ENCODE measurements around the gene VAMP1. TPM values are rescaled to one million over a fixed set of nuclear protein-coding genes. Genes with fewer than 3 reads are reported as not detected.

The VAMP1 gene
- total RNA-seq, 1 donor from 2014 or later = 14.0 TPM

DNA sequence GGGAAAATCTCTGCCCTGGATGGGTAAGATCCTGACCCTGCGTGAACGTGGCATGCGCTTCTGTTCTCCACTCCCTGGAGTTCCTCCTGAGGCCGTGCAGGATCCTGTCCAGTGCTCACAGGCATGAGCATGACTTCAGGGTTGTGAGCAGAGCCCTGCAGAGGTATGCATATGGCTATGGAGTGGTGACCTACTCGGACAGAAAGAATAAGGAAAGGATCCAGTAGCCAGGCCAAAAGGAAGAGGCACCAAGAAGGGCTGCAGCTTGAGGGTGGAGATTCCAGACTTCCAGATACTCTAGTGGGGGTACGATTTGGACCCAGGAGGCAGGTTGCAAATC is 46.5 kb downstream of the VAMP1 start:
- no peaks in the 10 kb centered on the region for H3K4me1 Mint-ChIP-seq (ENCODE audit: low read depth, unreplicated experiment)
- H3K4me3 Mint-ChIP-seq (ENCODE audit: unreplicated experiment) = peak overlapping the region; percentile 65
- TF ChIP-seq, protein P1, sequence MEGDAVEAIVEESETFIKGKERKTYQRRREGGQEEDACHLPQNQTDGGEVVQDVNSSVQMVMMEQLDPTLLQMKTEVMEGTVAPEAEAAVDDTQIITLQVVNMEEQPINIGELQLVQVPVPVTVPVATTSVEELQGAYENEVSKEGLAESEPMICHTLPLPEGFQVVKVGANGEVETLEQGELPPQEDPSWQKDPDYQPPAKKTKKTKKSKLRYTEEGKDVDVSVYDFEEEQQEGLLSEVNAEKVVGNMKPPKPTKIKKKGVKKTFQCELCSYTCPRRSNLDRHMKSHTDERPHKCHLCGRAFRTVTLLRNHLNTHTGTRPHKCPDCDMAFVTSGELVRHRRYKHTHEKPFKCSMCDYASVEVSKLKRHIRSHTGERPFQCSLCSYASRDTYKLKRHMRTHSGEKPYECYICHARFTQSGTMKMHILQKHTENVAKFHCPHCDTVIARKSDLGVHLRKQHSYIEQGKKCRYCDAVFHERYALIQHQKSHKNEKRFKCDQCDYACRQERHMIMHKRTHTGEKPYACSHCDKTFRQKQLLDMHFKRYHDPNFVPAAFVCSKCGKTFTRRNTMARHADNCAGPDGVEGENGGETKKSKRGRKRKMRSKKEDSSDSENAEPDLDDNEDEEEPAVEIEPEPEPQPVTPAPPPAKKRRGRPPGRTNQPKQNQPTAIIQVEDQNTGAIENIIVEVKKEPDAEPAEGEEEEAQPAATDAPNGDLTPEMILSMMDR (IDR thresholded peaks at IDR 0.05; ENCODE audit: partially characterized antibody, unreplicated experiment) = no peak
- H3K27me3 Mint-ChIP-seq (ENCODE audit: unreplicated experiment) = peaks cover 3% of the 10 kb centered on the region
- no peaks in the 10 kb centered on the region for H3K36me3 Mint-ChIP-seq (ENCODE audit: unreplicated experiment)
- H3K9me3 Mint-ChIP-seq (ENCODE audit: unreplicated experiment) = no peaks in the 10 kb centered on the region
- DNase-seq = no peak
- H3K27ac Mint-ChIP-seq (ENCODE audit: unreplicated experiment) = no peak overlapping the region

DNA sequence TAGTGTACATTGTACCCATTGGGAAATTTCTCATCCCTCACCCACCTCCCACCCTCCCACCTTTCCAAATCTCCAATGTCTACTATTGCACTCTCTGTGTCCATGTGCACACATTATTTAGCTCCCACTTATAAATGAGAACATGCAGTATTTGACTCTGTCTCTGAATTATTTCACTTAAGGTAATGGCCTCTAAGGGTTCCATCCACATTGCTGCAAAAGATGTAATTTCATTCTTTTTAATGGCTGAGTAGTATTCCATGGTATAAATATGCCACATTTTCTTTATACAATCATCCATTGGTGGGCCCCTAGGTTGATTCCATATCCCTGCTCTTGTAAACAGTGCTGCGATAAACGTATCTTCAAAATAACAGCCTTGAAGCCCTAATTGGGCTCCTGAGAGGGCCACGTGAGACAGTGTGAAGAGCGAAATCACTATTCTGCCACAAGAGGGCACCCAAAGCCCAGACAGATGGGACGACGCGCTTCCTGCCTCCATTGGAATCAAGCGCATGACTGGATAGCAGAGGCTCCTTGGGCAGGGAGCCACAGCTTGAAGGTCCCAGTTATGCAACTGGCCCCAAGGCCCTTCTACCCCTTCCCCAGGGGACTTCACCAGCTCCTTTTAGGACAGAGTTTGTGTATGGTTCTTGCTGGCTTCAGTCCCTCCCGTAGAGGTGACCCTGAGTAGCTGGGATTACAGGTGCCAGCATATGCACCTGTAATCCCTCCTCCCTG is 47.0 kb downstream of the VAMP1 start:
- Mint-ChIP-seq H3K36me3 (ENCODE audit: unreplicated experiment) (no peaks in the 10 kb centered on the region), H3K4me3 (ENCODE audit: unreplicated experiment) (peak overlapping the region; percentile 65), H3K27me3 (ENCODE audit: unreplicated experiment) (peaks cover 3% of the 10 kb centered on the region), H3K9me3 (ENCODE audit: unreplicated experiment) (no peaks in the 10 kb centered on the region), H3K27ac (ENCODE audit: unreplicated experiment) (no peak overlapping the region), H3K4me1 (ENCODE audit: low read depth, unreplicated experiment) (no peaks in the 10 kb centered on the region)
- DNase-seq = peak; percentile 69
- TF ChIP-seq, protein P1 (IDR thresholded peaks at IDR 0.05; ENCODE audit: partially characterized antibody, unreplicated experiment) = peak; percentile 83

DNA sequence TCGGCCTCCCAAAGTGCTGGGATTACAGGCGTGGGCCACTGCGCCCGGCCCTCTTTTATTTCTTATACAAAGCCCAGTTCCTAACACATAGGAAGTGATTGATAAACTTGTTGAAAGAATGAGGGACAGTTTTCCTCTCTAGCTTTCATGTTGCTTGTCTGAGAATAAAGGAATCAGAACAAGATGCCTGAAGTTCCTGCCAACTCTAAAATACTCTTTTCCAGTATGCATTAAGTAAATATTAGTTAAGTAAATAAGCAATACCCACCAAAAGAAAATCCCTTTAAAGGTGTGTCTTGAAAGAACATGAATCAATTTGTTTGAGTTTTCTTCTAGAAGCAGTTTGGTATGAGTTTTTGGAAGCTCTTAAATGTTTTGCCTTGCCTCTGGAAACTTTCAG is 50.1 kb downstream of the VAMP1 start:
- no peak for DNase-seq
- no peak overlapping the region for H3K4me3 Mint-ChIP-seq (ENCODE audit: unreplicated experiment)
- no peaks in the 10 kb centered on the region for H3K4me1 Mint-ChIP-seq (ENCODE audit: low read depth, unreplicated experiment)
- H3K9me3 Mint-ChIP-seq (ENCODE audit: unreplicated experiment) = no peaks in the 10 kb centered on the region
- no peak overlapping the region for H3K27ac Mint-ChIP-seq (ENCODE audit: unreplicated experiment)
- TF ChIP-seq, protein P1 (IDR thresholded peaks at IDR 0.05; ENCODE audit: partially characterized antibody, unreplicated experiment) = no peak
- H3K27me3 Mint-ChIP-seq (ENCODE audit: unreplicated experiment) = peaks cover 3% of the 10 kb centered on the region
- peaks cover 7% of the 10 kb centered on the region for H3K36me3 Mint-ChIP-seq (ENCODE audit: unreplicated experiment)

DNA sequence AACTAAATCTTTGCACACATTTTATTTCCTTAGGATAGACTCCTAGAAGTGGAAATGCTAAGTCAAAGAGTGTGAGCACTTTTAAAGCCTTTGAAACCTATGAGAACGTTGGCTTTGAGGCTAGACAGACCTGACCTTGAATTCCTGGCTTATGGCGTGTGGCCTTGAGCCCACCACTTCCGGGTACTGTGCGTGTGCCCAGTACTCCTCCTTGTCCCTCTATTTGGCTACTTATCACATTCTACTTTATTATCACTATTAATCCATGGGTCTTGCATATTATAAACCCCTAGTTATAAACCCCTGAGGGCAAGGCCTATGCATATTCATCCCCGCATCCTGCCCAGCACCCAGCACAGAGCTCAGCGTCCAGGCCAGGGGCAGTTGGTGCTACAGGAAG is 51.7 kb downstream of the VAMP1 start:
- Mint-ChIP-seq H3K4me1 (ENCODE audit: low read depth, unreplicated experiment) (no peaks in the 10 kb centered on the region), H3K27ac (ENCODE audit: unreplicated experiment) (peak overlapping the region; percentile 15), H3K27me3 (ENCODE audit: unreplicated experiment) (no peaks in the 10 kb centered on the region), H3K9me3 (ENCODE audit: unreplicated experiment) (no peaks in the 10 kb centered on the region), H3K4me3 (ENCODE audit: unreplicated experiment) (no peak overlapping the region), H3K36me3 (ENCODE audit: unreplicated experiment) (peaks cover 7% of the 10 kb centered on the region)
- no peak for DNase-seq
- TF ChIP-seq, protein P1 (IDR thresholded peaks at IDR 0.05; ENCODE audit: partially characterized antibody, unreplicated experiment) = no peak

DNA sequence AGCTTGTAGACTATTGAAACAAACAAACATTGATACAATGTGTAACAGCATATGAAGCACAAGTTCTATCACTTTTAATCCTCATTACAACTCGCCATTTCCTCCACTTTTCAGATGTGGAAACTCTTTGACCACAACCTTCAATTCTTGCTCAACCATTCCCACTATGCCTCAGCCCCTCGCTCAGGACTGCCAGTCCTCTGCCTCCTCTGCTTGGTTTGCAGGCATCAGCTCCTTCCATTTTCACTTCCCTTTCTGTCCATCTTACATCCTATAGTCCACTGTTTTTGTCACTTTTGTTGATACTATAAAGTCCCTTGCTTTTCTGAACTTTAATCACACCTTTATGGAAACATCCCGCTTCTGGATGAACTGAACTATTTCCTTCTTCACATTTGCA is 53.9 kb downstream of the VAMP1 start:
- Mint-ChIP-seq H3K36me3 (ENCODE audit: unreplicated experiment) (peaks cover 7% of the 10 kb centered on the region), H3K9me3 (ENCODE audit: unreplicated experiment) (no peaks in the 10 kb centered on the region), H3K27me3 (ENCODE audit: unreplicated experiment) (no peaks in the 10 kb centered on the region), H3K4me1 (ENCODE audit: low read depth, unreplicated experiment) (no peaks in the 10 kb centered on the region), H3K27ac (ENCODE audit: unreplicated experiment) (no peak overlapping the region), H3K4me3 (ENCODE audit: unreplicated experiment) (no peak overlapping the region)
- TF ChIP-seq, protein P1 (IDR thresholded peaks at IDR 0.05; ENCODE audit: partially characterized antibody, unreplicated experiment) = no peak
- no peak for DNase-seq

All from glutamatergic neuron (in vitro differentiated cells).